Kidney (tissue), 14 donors: Measurements from ENCODE around the gene TMEM129. TPM values are rescaled to one million over a fixed set of nuclear protein-coding genes. Genes with fewer than 3 reads are reported as not detected.

ENCODE experiments used
- DNase-seq, 5 donors: peaks; one replicate each; pipeline ENCODE4 v3.0.0-alpha.2; 2013 to 2020
- FAIRE-seq: peaks from 2 replicates; lab custom pipeline; 2012; peaks lifted over from hg19 to GRCh38; lab: Jason Lieb, UNC
- H3K27ac ChIP-seq, 2 donors: one replicate each; pipeline ENCODE4 v1.7.0; 2013; ENCODE audit warnings: low read depth in 2 of 2, low read length in 2 of 2, inconsistent platforms in 1 of 2
- H3K27me3 ChIP-seq: one replicate; pipeline ENCODE4 v1.7.1; 2013; ENCODE audit warnings: low read length, inconsistent platforms; ENCODE audit not compliant: control insufficient read depth, insufficient read depth
- H3K36me3 ChIP-seq, 3 donors: one replicate each; pipeline versions ENCODE4 v1.7.0 to v1.7.1; 2013; ENCODE audit warnings: low read length in 3 of 3, control low read depth in 1 of 3, inconsistent platforms in 1 of 3; ENCODE audit not compliant: insufficient read depth in 3 of 3, control insufficient read depth in 2 of 3
- H3K4me1 ChIP-seq, 3 donors: one replicate each; pipeline versions ENCODE4 v1.7.0 to v1.7.1; 2013; ENCODE audit warnings: low read length in 3 of 3, inconsistent platforms in 1 of 3, low read depth in 1 of 3; ENCODE audit not compliant: control insufficient read depth in 2 of 3, insufficient read depth in 2 of 3
- H3K4me3 ChIP-seq, 3 donors: one replicate each; pipeline versions ENCODE4 v1.7.0 to v1.8.1; 2013; ENCODE audit warnings: low read length in 3 of 3, control low read depth in 1 of 3, inconsistent platforms in 1 of 3
- H3K9ac ChIP-seq, 3 donors: one replicate each; pipeline versions ENCODE4 v1.7.0 to v1.7.1; 2013; ENCODE audit warnings: low read length in 3 of 3, control low read depth in 1 of 3, inconsistent platforms in 1 of 3
- H3K9me3 ChIP-seq, 3 donors: one replicate each; pipeline versions ENCODE4 v1.7.0 to v1.7.1; 2013; ENCODE audit warnings: low read length in 3 of 3, control low read depth in 1 of 3, inconsistent platforms in 1 of 3; ENCODE audit not compliant: control insufficient read depth in 2 of 3, insufficient read depth in 1 of 3
- intact Hi-C: fragments of 100-400 bp; cut with DNase I; formaldehyde crosslinking; loops from one replicate; pipeline ENCODE4 v1.11.1; 2022
- polyA plus RNA-seq: library from polyadenylated mRNA; stranded (reverse); fragments of 350-450 nt; fragmentation: Illumina TruSeq; extraction: RNeasy Lipid Tissue Mini Kit (QIAGEN cat#74804); gene quantifications from one replicate; pipeline ENCODE4 v1.2.3, GENCODE V29; 2014; ENCODE audit warnings: low read depth, low replicate concordance; ENCODE audit not compliant: insufficient read depth
- total RNA-seq: library from RNA; stranded (reverse); fragmentation: NEBNext Ultra II Directional; extraction: Animal tissue kit (Norgen Biotek cat#: 25700); gene quantifications from one replicate; pipeline ENCODE4 v1.2.1, GENCODE V29; 2021
- TF ChIP-seq, protein P1 (sequence below): IDR thresholded peaks from 3 replicates; pipeline ENCODE4 v1.5.1; 2012; ENCODE audit warnings: mild to moderate bottlenecking, moderate library complexity, borderline replicate concordance; ENCODE audit not compliant: insufficient read depth; ENCODE audit errors: extremely low read depth
- donor health status: control.
- donor health status: control.
- donor health status: control.
- donor health status: control.
- donor health status: control.
- donor health status: DM: yes; HTN: yes; CAD: no.
- donor health status: Normal renal cell carcinoma (clear cell type).

Gene TMEM129
- total and polyA plus RNA-seq, 2 donors from 2014 or later, result 48.2 to 60.0 TPM

DNA sequence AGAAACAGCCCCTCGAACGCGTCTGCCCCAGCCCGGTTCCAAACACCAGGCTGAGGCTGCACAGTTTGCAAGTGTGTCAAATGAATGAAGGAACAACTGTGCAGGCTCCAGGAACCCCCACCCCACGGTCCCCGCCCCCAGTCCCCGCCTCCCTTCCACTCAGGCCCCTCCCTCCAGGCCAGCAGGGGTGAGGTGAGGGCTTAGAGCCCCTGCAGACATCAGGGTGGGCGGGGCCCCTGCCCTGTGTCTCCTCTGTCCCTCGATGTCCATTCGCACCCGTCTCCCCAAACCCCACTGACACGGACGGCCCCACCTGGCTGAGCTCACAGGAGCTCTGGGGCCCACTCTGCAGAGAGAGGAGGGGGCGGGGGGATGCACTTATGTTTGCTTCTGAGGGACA, 28.7 kb upstream of the TMEM129 start:
- no peaks in the 10 kb centered on the region for H3K27me3 ChIP-seq
- no peaks in the 10 kb centered on the region for H3K36me3 ChIP-seq
- no peak overlapping the region for H3K4me3 ChIP-seq
- no peak for FAIRE-seq
- H3K27ac ChIP-seq, result no peak overlapping the region
- TF ChIP-seq, protein P1, sequence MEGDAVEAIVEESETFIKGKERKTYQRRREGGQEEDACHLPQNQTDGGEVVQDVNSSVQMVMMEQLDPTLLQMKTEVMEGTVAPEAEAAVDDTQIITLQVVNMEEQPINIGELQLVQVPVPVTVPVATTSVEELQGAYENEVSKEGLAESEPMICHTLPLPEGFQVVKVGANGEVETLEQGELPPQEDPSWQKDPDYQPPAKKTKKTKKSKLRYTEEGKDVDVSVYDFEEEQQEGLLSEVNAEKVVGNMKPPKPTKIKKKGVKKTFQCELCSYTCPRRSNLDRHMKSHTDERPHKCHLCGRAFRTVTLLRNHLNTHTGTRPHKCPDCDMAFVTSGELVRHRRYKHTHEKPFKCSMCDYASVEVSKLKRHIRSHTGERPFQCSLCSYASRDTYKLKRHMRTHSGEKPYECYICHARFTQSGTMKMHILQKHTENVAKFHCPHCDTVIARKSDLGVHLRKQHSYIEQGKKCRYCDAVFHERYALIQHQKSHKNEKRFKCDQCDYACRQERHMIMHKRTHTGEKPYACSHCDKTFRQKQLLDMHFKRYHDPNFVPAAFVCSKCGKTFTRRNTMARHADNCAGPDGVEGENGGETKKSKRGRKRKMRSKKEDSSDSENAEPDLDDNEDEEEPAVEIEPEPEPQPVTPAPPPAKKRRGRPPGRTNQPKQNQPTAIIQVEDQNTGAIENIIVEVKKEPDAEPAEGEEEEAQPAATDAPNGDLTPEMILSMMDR, result no peak
- DNase-seq, result no peak
- no peak overlapping the region for H3K9ac ChIP-seq
- no peaks in the 10 kb centered on the region for H3K9me3 ChIP-seq
- H3K4me1 ChIP-seq, result peaks cover 0 to 4% (median 0%) of the 10 kb centered on the region in 3 donors
- intact Hi-C loops, result loop anchor here (5.0 kb wide), 1 partner anchor 142 kb away; no protein-coding TSS in a partner anchor

DNA sequence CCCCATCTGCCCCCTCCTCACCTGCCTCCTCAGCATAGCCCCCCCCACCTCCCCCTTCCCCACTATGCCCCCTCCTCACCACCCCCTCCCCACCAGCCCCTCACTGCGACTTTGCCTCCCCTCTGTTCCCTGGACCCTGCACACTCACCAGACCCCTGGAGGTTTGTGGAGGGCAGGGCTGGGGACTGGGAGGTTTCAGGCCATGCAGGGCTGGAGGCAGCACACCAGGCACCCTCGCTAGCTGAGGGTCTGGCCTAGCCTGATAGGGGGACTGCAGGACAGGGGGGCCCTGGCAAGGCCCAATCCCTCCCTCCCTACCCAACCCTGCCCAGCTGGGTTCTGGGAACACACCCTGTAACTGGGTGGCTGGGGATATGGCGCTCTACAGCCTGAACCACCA, 28.2 kb upstream of the TMEM129 start:
- no peaks in the 10 kb centered on the region for H3K27me3 ChIP-seq
- DNase-seq, result no peak
- H3K27ac ChIP-seq, result no peak overlapping the region
- H3K36me3 ChIP-seq, result no peaks in the 10 kb centered on the region
- no peak overlapping the region for H3K4me3 ChIP-seq
- FAIRE-seq, result no peak
- intact Hi-C loops, result loop anchor here (5.0 kb wide), 1 partner anchor 143 kb away; no protein-coding TSS in a partner anchor
- peaks cover 0 to 4% (median 0%) of the 10 kb centered on the region in 3 donors for H3K4me1 ChIP-seq
- TF ChIP-seq, protein P1, result no peak
- no peaks in the 10 kb centered on the region for H3K9me3 ChIP-seq
- H3K9ac ChIP-seq, result no peak overlapping the region

- Histone ChIP-seq H3K36me3 (no peaks in the 10 kb centered on the region), H3K9me3 (no peaks in the 10 kb centered on the region), H3K27ac (no peak overlapping the region), H3K4me1 (peaks cover 0 to 4% (median 0%) of the 10 kb centered on the region in 3 donors), H3K9ac (no peak overlapping the region), H3K27me3 (no peaks in the 10 kb centered on the region), H3K4me3 (no peak overlapping the region)
- TF ChIP-seq, protein P1, result peak; percentile 72
- peak; percentile 84 to 92 (median 88) for DNase-seq
- FAIRE-seq, result no peak
- intact Hi-C loops, result loop anchor here (5.0 kb wide), 1 partner anchor 144 kb away; no protein-coding TSS in a partner anchor
Observed at GRCh38 chr4:1748465-1748995, 27.4 kb upstream of the TMEM129 start.
